HepG2 (cell line): ENCODE data around the gene RPL38. TPM values are rescaled to one million over a fixed set of nuclear protein-coding genes. Genes with fewer than 3 reads are reported as not detected.
A peak's percentile ranks its signal among the peaks of the same experiment; 100 is the strongest.

Experiments used
- ATAC-seq: fragments of 200-7000 bp; cut with Tn5 transposase; 3 replicates; pipeline ENCODE4 v1.9.1; 2020; ENCODE audit warnings: mild to moderate bottlenecking, moderate library complexity
- BruUV-seq: library from RNA; stranded (reverse); fragments of 400-500 nt; replicated peaks from 2 replicates; lab custom pipeline; 2021; lab: Mats Ljungman, UMichigan
- CTCF ChIA-PET: fragments of 300-600 bp; formaldehyde crosslinking; extraction: SDS; loops from one replicate; lab custom pipeline; 2021; ENCODE audit warnings: low total read pairs, inconsistent platforms, low intra/inter-chr PET ratio; lab: Yijun Ruan, JAX
- POLR2A ChIA-PET: fragments of 350-600 bp; sonication (Branson Sonifier 250); formaldehyde crosslinking; loops from one replicate; lab custom pipeline; 2020; ENCODE audit warnings: antibody characterized with exemption, inconsistent platforms; lab: Yijun Ruan, JAX
- DNase-seq: peaks from one replicate; pipeline ENCODE4 v3.0.0-alpha.2; 2015; ENCODE audit warnings: low spot score
- FAIRE-seq: peaks from 3 replicates; lab custom pipeline; 2011; peaks lifted over from hg19 to GRCh38; lab: Jason Lieb, UNC
- H2AFZ ChIP-seq: one replicate; pipeline ENCODE4 v1.6.1; 2011; ENCODE audit warnings: low read length, inconsistent platforms
- H3K27ac ChIP-seq: fragments of 300-600 bp; 3 replicates; pipeline ENCODE4 v1.8.0; 2011; ENCODE audit warnings: mixed run types, mild to moderate bottlenecking, mixed read lengths, low read length, inconsistent platforms; ENCODE audit not compliant: insufficient read depth; ENCODE audit errors: extremely low read length
- H3K27me3 ChIP-seq, 2 experiments: fragments of 200-600 bp in 1 of 2; 2 replicates in 1 of 2; 3 replicates in 1 of 2; pipeline versions ENCODE4 v1.6.0 to v1.8.0; 2011; ENCODE audit warnings: low read length in 2 of 2, mild to moderate bottlenecking in 2 of 2, moderate library complexity in 2 of 2, inconsistent platforms in 1 of 2; ENCODE audit not compliant: insufficient read depth in 2 of 2, control insufficient read depth in 1 of 2
- H3K36me3 ChIP-seq, 2 experiments: fragments of 200-600 bp in 1 of 2; replicated peaks in 1 of 2; 2 replicates in 1 of 2; 3 replicates in 1 of 2; pipeline versions ENCODE4 v1.5.1 to v1.8.0; 2011; ENCODE audit warnings: low read length in 2 of 2, inconsistent platforms in 1 of 2; ENCODE audit not compliant: insufficient read depth in 2 of 2, control insufficient read depth in 1 of 2
- H3K4me1 ChIP-seq: 2 replicates; pipeline ENCODE4 v1.5.1; 2012; ENCODE audit warnings: low read length, inconsistent platforms; ENCODE audit not compliant: insufficient read depth
- H3K4me2 ChIP-seq: 2 replicates; pipeline ENCODE4 v1.6.0; 2011; ENCODE audit warnings: low read depth, low read length, inconsistent platforms
- H3K4me3 ChIP-seq, 3 experiments: fragments of 200-600 bp in 1 of 3; sonication (generic), shearing (Covaris generic) in 1 of 3; replicated peaks in 1 of 3; 2 replicates each; pipeline ENCODE4 v1.5.1; 2011 to 2016; ENCODE audit warnings: low read length in 3 of 3, inconsistent platforms in 2 of 3, low read depth in 2 of 3, mild to moderate bottlenecking in 2 of 3, control low read depth in 1 of 3, mixed read lengths in 1 of 3; ENCODE audit not compliant: insufficient read depth in 1 of 3
- H3K79me2 ChIP-seq: one replicate; pipeline ENCODE4 v1.6.1; 2011; ENCODE audit warnings: low read length, inconsistent platforms; ENCODE audit not compliant: insufficient read depth
- H3K9ac ChIP-seq: 2 replicates; pipeline ENCODE4 v1.6.0; 2011; ENCODE audit warnings: mild to moderate bottlenecking, low read depth, low read length, inconsistent platforms; ENCODE audit not compliant: insufficient read depth
- H3K9me3 ChIP-seq: 2 replicates; pipeline ENCODE4 v1.5.1; 2012; ENCODE audit warnings: mild to moderate bottlenecking, low read length
- H4K20me1 ChIP-seq: 2 replicates; pipeline ENCODE4 v1.6.0; 2011; ENCODE audit warnings: inconsistent platforms, mild to moderate bottlenecking, low read length, moderate library complexity; ENCODE audit not compliant: insufficient read depth
- GLMP ChIP-seq: sonication (generic); formaldehyde crosslinking; IDR thresholded peaks from 2 replicates; pipeline ENCODE4 v1.9.0; 2021; ENCODE audit warnings: missing genetic modification reagents, mild to moderate bottlenecking, borderline replicate concordance
- HOXA5 ChIP-seq: sonication (generic); formaldehyde crosslinking; IDR thresholded peaks from 2 replicates; pipeline ENCODE4 v1.4.0; 2020; ENCODE audit warnings: missing genetic modification reagents
- KLF11 ChIP-seq: IDR thresholded peaks from 2 replicates; pipeline ENCODE4 v1.6.1; 2016; ENCODE audit warnings: missing compliant biosample characterization
- NRL ChIP-seq: sonication (generic); formaldehyde crosslinking; IDR thresholded peaks from 2 replicates; pipeline ENCODE4 v1.5.0; 2020; ENCODE audit warnings: missing genetic modification reagents, mild to moderate bottlenecking, moderate library complexity, borderline replicate concordance
- PHF20 ChIP-seq: sonication (generic); formaldehyde crosslinking; IDR thresholded peaks from 2 replicates; pipeline ENCODE4 v1.5.0; 2020; ENCODE audit warnings: mild to moderate bottlenecking, missing genetic modification reagents
- RAD51 ChIP-seq: fragments of 450-650 bp; IDR thresholded peaks from 2 replicates; pipeline ENCODE4 v1.6.1; 2016; ENCODE audit warnings: borderline replicate concordance
- SIX4 ChIP-seq: sonication (generic); formaldehyde crosslinking; IDR thresholded peaks from 2 replicates; pipeline ENCODE4 v1.4.0; 2020; ENCODE audit warnings: missing genetic modification reagents
- TCF7 ChIP-seq: sonication (generic); IDR thresholded peaks from 2 replicates; pipeline ENCODE4 v1.6.1; 2016; ENCODE audit warnings: antibody characterized with exemption, low read depth
- USF2 ChIP-seq, 2 experiments: sonication (generic) in 1 of 2; formaldehyde crosslinking in 1 of 2; IDR thresholded peaks; 2 replicates each; pipeline versions ENCODE4 v1.5.1 to v1.6.1; 2011 to 2020; ENCODE audit warnings: borderline replicate concordance in 1 of 2, low read depth in 1 of 2, low read length in 1 of 2, mild to moderate bottlenecking in 1 of 2, missing genetic modification reagents in 1 of 2, moderate library complexity in 1 of 2
- YEATS4 ChIP-seq: sonication (generic); formaldehyde crosslinking; IDR thresholded peaks from 2 replicates; pipeline ENCODE4 v1.4.0; 2020; ENCODE audit warnings: missing genetic modification reagents, borderline replicate concordance
- ZNF10 ChIP-seq: sonication (generic); formaldehyde crosslinking; IDR thresholded peaks from 2 replicates; pipeline ENCODE4 v1.4.0; 2020; ENCODE audit warnings: mild to moderate bottlenecking, low read depth, missing genetic modification reagents, borderline replicate concordance
- ZNF343 ChIP-seq: sonication (generic); formaldehyde crosslinking; IDR thresholded peaks from 2 replicates; pipeline ENCODE4 v1.4.0; 2020; ENCODE audit warnings: mild to moderate bottlenecking, missing genetic modification reagents
- ZNF652 ChIP-seq: IDR thresholded peaks from 2 replicates; pipeline ENCODE4 v1.6.1; 2016; ENCODE audit warnings: low read depth, borderline replicate concordance
- ZSCAN21 ChIP-seq: sonication (generic); formaldehyde crosslinking; IDR thresholded peaks from 2 replicates; pipeline ENCODE4 v1.8.0; 2022; ENCODE audit warnings: mild to moderate bottlenecking, missing genetic modification reagents, moderate library complexity, borderline replicate concordance
- ZSCAN22 ChIP-seq: sonication (generic); formaldehyde crosslinking; IDR thresholded peaks from 2 replicates; pipeline ENCODE4 v1.4.0; 2020; ENCODE audit warnings: mild to moderate bottlenecking, missing genetic modification reagents
- WGBS: methylation state at CpG from one replicate; pipeline ENCODE4 v1.1.6; 2017; ENCODE audit warnings: low lambda C conversion rate; 5-methylcytosine and 5-hydroxymethylcytosine counted together
- in situ Hi-C: cut with HindIII; loops from 2 replicates; pipeline ENCODE4 v1.10.0; 2017; ENCODE audit warnings: low pct_unique_long_range_greater_than_20kb; ENCODE audit not compliant: extremely low pct_ligation_motif_present
- intact Hi-C: fragments of 100-400 bp; cut with micrococcal nuclease; formaldehyde crosslinking; loops from one replicate; pipeline ENCODE4 v1.10.0; 2022; ENCODE audit not compliant: unreplicated experiment
- polyA plus RNA-seq, 8 experiments: library from polyadenylated mRNA; depleted of rRNA in 3 of 8; stranded (reverse) in 7 of 8; unstranded in 1 of 8; fragments of >200 nt; fragmentation: Illumina TruSeq in 4 of 8; extraction: Trizol in 4 of 8; gene quantifications; 2 replicates each; pipeline versions ENCODE4 v1.2.1 to v1.2.3, GENCODE V29; 2011 to 2016; ENCODE audit warnings: low read depth in 4 of 8, missing spikeins in 1 of 8, mixed read lengths in 1 of 8; ENCODE audit not compliant: insufficient read depth in 1 of 8
- total RNA-seq, 5 experiments: library from RNA; depleted of rRNA; stranded (reverse); fragments of >200 nt; fragmentation: Illumina TruSeq; extraction: Trizol; gene quantifications; 2 replicates each; pipeline ENCODE4 v1.2.3, GENCODE V29; 2016; ENCODE audit warnings: low read depth in 1 of 5

Gene RPL38
- total and polyA plus RNA-seq, 2 of the 13 experiments (the other 11 are each of a cell fraction or from before 2014, with no cell fraction given), result 2,370 to 2,372 TPM

DNA sequence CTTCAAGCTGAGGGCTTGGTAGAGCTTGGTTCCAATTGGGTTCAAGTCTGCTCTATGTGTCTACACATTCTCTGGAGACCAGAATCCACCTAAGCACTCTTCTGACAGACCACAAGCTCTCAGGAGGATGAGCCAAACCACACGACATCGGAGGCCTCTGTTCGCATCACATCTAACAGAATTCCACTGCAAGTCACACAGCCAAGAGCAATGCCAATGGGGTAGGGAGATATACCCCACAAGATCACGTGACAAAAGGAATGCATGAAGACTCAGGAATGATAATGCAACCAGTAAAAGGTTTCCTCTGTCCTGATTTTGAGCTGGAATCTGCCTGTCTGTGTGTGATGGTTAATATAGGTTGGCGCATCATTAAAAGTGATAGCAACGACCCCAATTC lies 46.6 kb upstream of the RPL38 start:
- no TSS peak for BruUV-seq

GRCh38 chr17:74157366-74157765 lies 46.1 kb upstream of the RPL38 start:
- in situ Hi-C loops, result no loop called here
- Histone ChIP-seq H3K9ac (no peak overlapping the region), H3K36me3 (no peaks in the 10 kb centered on the region), H3K9me3 (no peaks in the 10 kb centered on the region), H3K4me3 (no peak overlapping the region), H3K27me3 (peaks cover 4 to 54% of the 10 kb centered on the region in 2 experiments), H4K20me1 (no peaks in the 10 kb centered on the region; the same call in 1 of the 2 replicates), H2AFZ (no peak overlapping the region), H3K79me2 (no peaks in the 10 kb centered on the region), H3K4me2 (no peak overlapping the region)
- BruUV-seq, result no TSS peak
- POLR2A ChIA-PET, result no interaction called here
- ATAC-seq, result no peak
- FAIRE-seq, result no peak
- intact Hi-C loops, result no loop called here
- CTCF ChIA-PET, result no interaction called here
- 35% methylated on average over 9 of the region's 9 CpGs for WGBS
- TF ChIP-seq TCF7 (no peak), NRL (CRISPR knock-in tag) (no peak), PHF20 (no peak), HOXA5 (no peak), YEATS4 (CRISPR knock-in tag) (no peak), GLMP (no peak), ZNF10 (CRISPR knock-in tag) (no peak), ZNF343 (no peak), SIX4 (CRISPR knock-in tag) (no peak), ZNF652 (CRISPR knock-in tag) (no peak), KLF11 (CRISPR knock-in tag) (no peak), ZSCAN21 (CRISPR knock-in tag) (no peak)
- TF ChIP-seq, all 625 proteins: peak for 0
- H3K4me1 ChIP-seq, result no peaks in the 10 kb centered on the region
- H3K27ac ChIP-seq, result no peak overlapping the region
- no peak for DNase-seq

More for the DNA sequence above, 46.6 kb upstream of the RPL38 start:
- no peak overlapping the region for H3K4me3 ChIP-seq
- 44% methylated on average over 6 of the region's 6 CpGs for WGBS
- intact Hi-C loops, result no loop called here
- FAIRE-seq, result no peak
- CTCF ChIA-PET, result no interaction called here
- H4K20me1 ChIP-seq, result no peaks in the 10 kb centered on the region; the same call in 1 of the 2 replicates
- no peak overlapping the region for H3K27ac ChIP-seq
- H2AFZ ChIP-seq, result no peak overlapping the region
- in situ Hi-C loops, result no loop called here
- no peaks in the 10 kb centered on the region for H3K4me1 ChIP-seq
- no peaks in the 10 kb centered on the region for H3K79me2 ChIP-seq
- H3K9me3 ChIP-seq, result no peaks in the 10 kb centered on the region
- no peak overlapping the region for H3K4me2 ChIP-seq
- no peak overlapping the region for H3K9ac ChIP-seq
- peaks cover 4 to 58% of the 10 kb centered on the region in 2 experiments for H3K27me3 ChIP-seq
- no peak for ATAC-seq
- POLR2A ChIA-PET, result no interaction called here
- TF ChIP-seq USF2 (IDR thresholded peaks at IDR 0.05; ENCODE audit: low read depth, low read length) (peak; percentile 44; the same call in 1 of the 2 replicates), USF2 (CRISPR knock-in tag; IDR thresholded peaks at IDR 0.05; ENCODE audit: borderline replicate concordance) (no peak), ZSCAN22 (no peak), RAD51 (peak; percentile 81)
- no peaks in the 10 kb centered on the region for H3K36me3 ChIP-seq
- DNase-seq, result no peak
